Measurements from ENCODE around the gene GNB5.

DNA sequence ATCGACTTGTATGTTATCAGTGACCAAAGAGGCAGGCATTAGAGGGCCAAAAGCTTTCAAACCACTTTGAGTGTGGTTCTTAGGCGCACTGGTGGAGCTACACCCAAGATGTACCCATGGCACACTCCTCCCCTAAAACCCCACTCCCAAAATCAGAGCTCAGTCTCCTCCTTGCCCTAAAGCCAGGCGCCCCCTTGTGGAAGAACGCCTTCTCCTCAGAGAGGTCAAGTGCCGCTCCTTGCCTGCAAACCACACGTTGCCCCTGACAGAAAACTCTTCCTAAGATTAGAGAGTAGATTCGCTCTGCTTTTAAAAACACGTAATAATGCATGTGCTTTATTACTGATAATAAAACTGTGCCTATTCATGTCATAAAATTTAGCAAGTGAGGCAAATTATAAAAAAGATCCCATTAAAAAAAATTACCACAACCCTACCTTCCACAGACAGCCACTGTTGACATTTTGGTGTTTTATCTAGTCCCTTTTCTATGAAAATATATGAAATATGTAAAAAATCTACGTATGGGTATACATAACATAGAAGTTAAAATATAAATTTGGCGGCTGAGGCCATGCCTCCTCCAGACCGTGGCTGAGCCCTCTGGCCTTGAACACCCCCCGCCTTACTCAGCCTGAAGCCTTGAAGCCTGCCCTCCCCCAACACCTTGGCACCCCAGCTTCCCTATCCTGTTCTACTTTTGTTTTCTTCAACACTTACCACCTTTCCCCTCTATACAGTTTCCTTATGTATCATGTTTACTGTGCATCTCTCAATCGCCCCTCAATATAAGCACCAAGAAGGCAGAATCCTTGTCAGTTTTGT is 112.1 kb downstream of the GNB5 start:
- TF ChIP-seq, protein P1, sequence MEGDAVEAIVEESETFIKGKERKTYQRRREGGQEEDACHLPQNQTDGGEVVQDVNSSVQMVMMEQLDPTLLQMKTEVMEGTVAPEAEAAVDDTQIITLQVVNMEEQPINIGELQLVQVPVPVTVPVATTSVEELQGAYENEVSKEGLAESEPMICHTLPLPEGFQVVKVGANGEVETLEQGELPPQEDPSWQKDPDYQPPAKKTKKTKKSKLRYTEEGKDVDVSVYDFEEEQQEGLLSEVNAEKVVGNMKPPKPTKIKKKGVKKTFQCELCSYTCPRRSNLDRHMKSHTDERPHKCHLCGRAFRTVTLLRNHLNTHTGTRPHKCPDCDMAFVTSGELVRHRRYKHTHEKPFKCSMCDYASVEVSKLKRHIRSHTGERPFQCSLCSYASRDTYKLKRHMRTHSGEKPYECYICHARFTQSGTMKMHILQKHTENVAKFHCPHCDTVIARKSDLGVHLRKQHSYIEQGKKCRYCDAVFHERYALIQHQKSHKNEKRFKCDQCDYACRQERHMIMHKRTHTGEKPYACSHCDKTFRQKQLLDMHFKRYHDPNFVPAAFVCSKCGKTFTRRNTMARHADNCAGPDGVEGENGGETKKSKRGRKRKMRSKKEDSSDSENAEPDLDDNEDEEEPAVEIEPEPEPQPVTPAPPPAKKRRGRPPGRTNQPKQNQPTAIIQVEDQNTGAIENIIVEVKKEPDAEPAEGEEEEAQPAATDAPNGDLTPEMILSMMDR (IDR thresholded peaks at IDR 0.05; ENCODE audit: low read length) = peak; percentile 92
- TF ChIP-seq EZH2phosphoT487 (IDR thresholded peaks at IDR 0.05; ENCODE audit: low read length) = no peak
- no peak for TF ChIP-seq EZH2 (optimal IDR thresholded peaks at IDR 0.05; ENCODE audit: low read depth, low read length)
